Keratinocyte (primary cell): ENCODE measurements around the gene USP44. TPM values are rescaled to one million over a fixed set of nuclear protein-coding genes. Genes with fewer than 3 reads are reported as not detected.

ENCODE experiments used
- DNase-seq: peaks from one replicate; pipeline ENCODE4 v3.0.0-alpha.2; 2011; ENCODE audit warnings: low read depth, missing footprints, low spot score
- FAIRE-seq: peaks from 2 replicates; lab custom pipeline; 2011; peaks lifted over from hg19 to GRCh38; lab: Jason Lieb, UNC
- H2AFZ ChIP-seq: 2 replicates; pipeline ENCODE4 v1.6.0; 2012; ENCODE audit warnings: low read length, control low read depth, inconsistent platforms; ENCODE audit not compliant: control insufficient read depth
- H3K27ac ChIP-seq: 2 replicates; pipeline ENCODE4 v1.5.1; 2011; ENCODE audit warnings: low read length; ENCODE audit not compliant: control insufficient read depth, insufficient read depth
- H3K27me3 ChIP-seq: 3 replicates; pipeline ENCODE4 v1.6.0; 2011; ENCODE audit warnings: low read length; ENCODE audit not compliant: control insufficient read depth, insufficient read depth; ENCODE audit errors: extremely low read depth
- H3K36me3 ChIP-seq, 2 experiments: 2 replicates in 1 of 2; 3 replicates in 1 of 2; pipeline ENCODE4 v1.5.1; 2011; ENCODE audit warnings: low read length in 2 of 2, mild to moderate bottlenecking in 1 of 2; ENCODE audit not compliant: control insufficient read depth in 2 of 2, insufficient read depth in 2 of 2; ENCODE audit errors: extremely low read depth in 1 of 2
- H3K4me1 ChIP-seq: 3 replicates; pipeline ENCODE4 v1.5.1; 2011; ENCODE audit warnings: low read length; ENCODE audit not compliant: control insufficient read depth, insufficient read depth; ENCODE audit errors: extremely low read depth
- H3K4me2 ChIP-seq: 3 replicates; pipeline ENCODE4 v1.6.0; 2011; ENCODE audit warnings: low read depth, low read length; ENCODE audit not compliant: control insufficient read depth, insufficient read depth; ENCODE audit errors: extremely low read depth
- H3K4me3 ChIP-seq, 3 experiments: fragments of 200-600 bp in 1 of 3; sonication (generic) in 1 of 3; 2 replicates in 2 of 3; 3 replicates in 1 of 3; pipeline ENCODE4 v1.5.1; 2011 to 2016; ENCODE audit warnings: low read length in 3 of 3, mild to moderate bottlenecking in 3 of 3, control low read depth in 2 of 3, inconsistent platforms in 1 of 3, low read depth in 1 of 3, mixed read lengths in 1 of 3, mixed run types in 1 of 3, moderate library complexity in 1 of 3; ENCODE audit not compliant: control insufficient read depth in 2 of 3, insufficient read depth in 2 of 3; ENCODE audit errors: extremely low read depth in 1 of 3
- H3K79me2 ChIP-seq: 2 replicates; pipeline ENCODE4 v1.6.0; 2012; ENCODE audit warnings: low read length; ENCODE audit not compliant: control insufficient read depth, insufficient read depth
- H3K9ac ChIP-seq: 3 replicates; pipeline ENCODE4 v1.6.0; 2011; ENCODE audit warnings: low read length; ENCODE audit not compliant: control insufficient read depth, insufficient read depth; ENCODE audit errors: extremely low read depth
- H3K9me1 ChIP-seq: 3 replicates; pipeline ENCODE4 v1.6.0; 2011; ENCODE audit warnings: low read length; ENCODE audit not compliant: control insufficient read depth, insufficient read depth; ENCODE audit errors: extremely low read depth
- H3K9me3 ChIP-seq: 2 replicates; pipeline ENCODE4 v1.5.1; 2012; ENCODE audit warnings: low read depth, low read length; ENCODE audit not compliant: control insufficient read depth
- H4K20me1 ChIP-seq: 3 replicates; pipeline ENCODE4 v1.6.0; 2011; ENCODE audit warnings: low read length; ENCODE audit not compliant: control insufficient read depth, insufficient read depth; ENCODE audit errors: extremely low read depth
- CTCF ChIP-seq, 3 experiments: IDR thresholded peaks in 1 of 3; conservative IDR thresholded peaks in 1 of 3; optimal IDR thresholded peaks in 1 of 3; 2 replicates in 2 of 3; 3 replicates in 1 of 3; pipeline versions ENCODE3 to v1.5.1; 2011; ENCODE audit warnings: low read length in 3 of 3, mild to moderate bottlenecking in 3 of 3, moderate library complexity in 2 of 3, control low read depth in 1 of 3, inconsistent platforms in 1 of 3; ENCODE audit not compliant: insufficient read depth in 2 of 3; ENCODE audit errors: extremely low read depth in 1 of 3
- EZH2 ChIP-seq: IDR thresholded peaks from one replicate; pipeline ENCODE4 v1.6.1; 2012; ENCODE audit warnings: inconsistent platforms, mild to moderate bottlenecking, low read length, moderate library complexity
- dilution Hi-C: fragments of 300-500 bp; cut with MboI; formaldehyde crosslinking; loops from one replicate; pipeline ENCODE4 v1.7.0; 2020; ENCODE audit warnings: low sequenced_read_pairs; ENCODE audit not compliant: extremely low pct_ligation_motif_present
- polyA plus RNA-seq, 5 experiments: library from polyadenylated mRNA; depleted of rRNA in 3 of 5; stranded (reverse) in 3 of 5; stranded (forward) in 1 of 5; unstranded in 1 of 5; fragments of >200 nt; gene quantifications; 1 replicate in 1 of 5; 2 replicates in 3 of 5; 3 replicates in 1 of 5; pipeline versions ENCODE4 v1.2.1 to v1.2.3, GENCODE V29; 2011 to 2012; ENCODE audit warnings: missing spikeins in 2 of 5, low read depth in 1 of 5, low replicate concordance in 1 of 5

USP44 gene
- polyA plus RNA-seq, 1 donor (not counting 4 experiments of a cell fraction or from before 2014, with no cell fraction given): 0.18 TPM

GRCh38 chr12:95509300-95509699, 42.0 kb downstream of the USP44 start:
- H3K4me1 ChIP-seq: no peaks in the 10 kb centered on the region
- no peak overlapping the region for H3K27ac ChIP-seq
- dilution Hi-C loops: no loop called here
- H3K36me3 ChIP-seq: peaks cover 14 to 22% of the 10 kb centered on the region in 2 experiments
- TF ChIP-seq EZH2 (no peak), CTCF (optimal IDR thresholded peaks at IDR 0.05 in 1 of 3, IDR thresholded peaks at IDR 0.05 in 1 of 3, conservative IDR thresholded peaks at IDR 0.05 in 1 of 3; ENCODE audit: extremely low read depth in 1 of 3, insufficient read depth in 2 of 3, low read length in 3 of 3) (no peak)
- peaks cover 3% of the 10 kb centered on the region for H3K79me2 ChIP-seq
- no peak overlapping the region for H3K4me2 ChIP-seq
- H3K9me3 ChIP-seq: no peaks in the 10 kb centered on the region
- FAIRE-seq (peak; percentile 34), DNase-seq (no peak)
- no peaks in the 10 kb centered on the region for H3K9me1 ChIP-seq
- no peak overlapping the region for H3K4me3 ChIP-seq
- no peaks in the 10 kb centered on the region for H3K27me3 ChIP-seq
- no peak overlapping the region for H2AFZ ChIP-seq
- no peak overlapping the region for H3K9ac ChIP-seq
- H4K20me1 ChIP-seq: peaks cover 2% of the 10 kb centered on the region

- DNase-seq: no peak
- Histone ChIP-seq H4K20me1 (peaks cover 2% of the 10 kb centered on the region), H3K36me3 (peaks cover 14 to 21% of the 10 kb centered on the region in 2 experiments), H3K9me1 (no peaks in the 10 kb centered on the region), H3K9ac (no peak overlapping the region), H3K4me2 (no peak overlapping the region), H3K27me3 (no peaks in the 10 kb centered on the region), H3K79me2 (peaks cover 7% of the 10 kb centered on the region), H2AFZ (no peak overlapping the region), H3K27ac (no peak overlapping the region), H3K4me3 (no peak overlapping the region), H3K9me3 (no peaks in the 10 kb centered on the region), H3K4me1 (no peaks in the 10 kb centered on the region)
- no peak for TF ChIP-seq CTCF (optimal IDR thresholded peaks at IDR 0.05 in 1 of 3, IDR thresholded peaks at IDR 0.05 in 1 of 3, conservative IDR thresholded peaks at IDR 0.05 in 1 of 3; ENCODE audit: extremely low read depth in 1 of 3, insufficient read depth in 2 of 3, low read length in 3 of 3)
- TF ChIP-seq EZH2: no peak
- FAIRE-seq: no peak
- dilution Hi-C loops: no loop called here
These were observed 44.4 kb downstream of the USP44 start for GRCh38 chr12:95506707-95507523.
